Spleen (tissue), 7 donors: Measurements from ENCODE around the gene NECAB2.

Experiments used
- POLR2A ChIP-seq, 3 donors: fragments of 450-650 bp; IDR thresholded peaks; one replicate each; pipeline ENCODE4 v1.5.1; 2017; ENCODE audit warnings: antibody characterized with exemption in 3 of 3, mild to moderate bottlenecking in 1 of 3
- TF ChIP-seq, protein P1 (sequence below), 11 experiments: fragments of 200-600 bp in 7 of 11; fragments of 450-650 bp in 4 of 11; sonication (generic) in 4 of 11; IDR thresholded peaks in 8 of 11; conservative IDR thresholded peaks in 3 of 11; 1 replicate in 7 of 11; 2 replicates in 4 of 11; pipeline versions ENCODE4 v1.4.0 to v1.8.0; 2016 to 2021; ENCODE audit warnings: antibody characterized with exemption in 11 of 11, inconsistent platforms in 4 of 11, mild to moderate bottlenecking in 1 of 11
- donor health status: DM: no; HTN: no; CAD: no; lungs with moderate emphysema.
- donor health status: DM: no; HTN: no; CAD: no.
- donor health status: DM: no; HTN: no; CAD: no.

DNA sequence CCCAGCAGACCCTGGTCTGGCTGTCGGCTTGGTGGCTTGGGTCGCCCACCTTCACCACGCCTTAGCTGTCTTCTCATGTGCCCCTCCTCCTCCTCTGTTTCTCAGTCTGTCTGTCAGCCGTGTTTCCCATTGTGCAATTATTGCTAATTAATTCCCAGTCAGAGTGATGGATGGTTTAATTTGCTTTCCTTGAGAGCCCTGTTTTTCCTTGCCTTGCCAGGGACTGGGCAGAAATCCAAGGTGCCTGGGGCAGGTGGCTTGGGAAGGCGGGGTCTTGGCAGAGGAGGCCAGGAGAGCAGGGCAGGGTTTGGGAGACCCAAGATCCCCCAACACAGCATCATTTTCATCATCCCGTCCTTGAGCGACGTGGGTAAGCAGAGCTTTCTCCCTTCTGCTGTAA, 21.3 kb downstream of the NECAB2 start:
- TF ChIP-seq, protein P1, sequence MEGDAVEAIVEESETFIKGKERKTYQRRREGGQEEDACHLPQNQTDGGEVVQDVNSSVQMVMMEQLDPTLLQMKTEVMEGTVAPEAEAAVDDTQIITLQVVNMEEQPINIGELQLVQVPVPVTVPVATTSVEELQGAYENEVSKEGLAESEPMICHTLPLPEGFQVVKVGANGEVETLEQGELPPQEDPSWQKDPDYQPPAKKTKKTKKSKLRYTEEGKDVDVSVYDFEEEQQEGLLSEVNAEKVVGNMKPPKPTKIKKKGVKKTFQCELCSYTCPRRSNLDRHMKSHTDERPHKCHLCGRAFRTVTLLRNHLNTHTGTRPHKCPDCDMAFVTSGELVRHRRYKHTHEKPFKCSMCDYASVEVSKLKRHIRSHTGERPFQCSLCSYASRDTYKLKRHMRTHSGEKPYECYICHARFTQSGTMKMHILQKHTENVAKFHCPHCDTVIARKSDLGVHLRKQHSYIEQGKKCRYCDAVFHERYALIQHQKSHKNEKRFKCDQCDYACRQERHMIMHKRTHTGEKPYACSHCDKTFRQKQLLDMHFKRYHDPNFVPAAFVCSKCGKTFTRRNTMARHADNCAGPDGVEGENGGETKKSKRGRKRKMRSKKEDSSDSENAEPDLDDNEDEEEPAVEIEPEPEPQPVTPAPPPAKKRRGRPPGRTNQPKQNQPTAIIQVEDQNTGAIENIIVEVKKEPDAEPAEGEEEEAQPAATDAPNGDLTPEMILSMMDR (IDR thresholded peaks at IDR 0.05 in 8 of 11, conservative IDR thresholded peaks at IDR 0.05 in 3 of 11): no peak
- TF ChIP-seq POLR2A (IDR thresholded peaks at IDR 0.05): no peak
